SK-N-MC (cell line): ENCODE results near the gene NCAM2.

ENCODE experiments used
- EZH2 ChIP-seq: fragments of 200-600 bp; sonication (generic); IDR thresholded peaks from one replicate; pipeline ENCODE4 v1.6.1; 2017; ENCODE audit warnings: antibody characterized with exemption
- FOXP2 ChIP-seq: optimal IDR thresholded peaks from 2 replicates; pipeline ENCODE3; 2011; ENCODE audit warnings: mild to moderate bottlenecking, moderate library complexity; ENCODE audit not compliant: insufficient read depth; ENCODE audit errors: extremely low read length, control extremely low read depth
- POLR2AphosphoS5 ChIP-seq: IDR thresholded peaks from 2 replicates; pipeline ENCODE4 v1.6.1; 2012; ENCODE audit warnings: mild to moderate bottlenecking, low read depth, low read length, borderline replicate concordance

DNA sequence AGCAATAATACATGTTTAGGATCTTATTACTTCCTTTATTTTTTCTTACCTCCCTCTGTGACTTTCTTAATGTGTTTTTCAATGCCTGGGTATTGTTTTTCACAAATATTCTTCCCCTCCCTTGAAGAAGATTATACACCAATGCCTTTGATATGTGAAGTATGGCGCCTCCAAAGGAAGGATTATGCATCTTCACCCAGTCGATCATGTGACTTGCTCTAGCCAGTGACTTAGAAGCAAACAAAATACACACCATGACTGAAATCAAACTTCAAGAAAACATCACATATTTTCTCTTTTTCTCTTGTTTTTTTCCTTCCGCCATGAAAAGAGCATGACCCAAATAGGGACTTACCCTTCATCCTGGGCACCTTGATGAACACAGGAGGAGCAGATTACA, 297.1 kb downstream of the NCAM2 start:
- TF ChIP-seq EZH2 (no peak), POLR2AphosphoS5 (no peak), FOXP2 (no peak)
